GM23338 (cell line): ENCODE results near the gene TTC21B. TPM values are rescaled to one million over a fixed set of nuclear protein-coding genes. Genes with fewer than 3 reads are reported as not detected.

Experiments used
- ATAC-seq: fragments of 200-7000 bp; cut with Tn5 transposase; 3 replicates; pipeline ENCODE4 v1.9.1; 2020
- DNase-seq: peaks from one replicate; pipeline ENCODE4 v3.0.0-alpha.2; 2015; ENCODE audit warnings: low spot score
- H2AFZ ChIP-seq: fragments of 200-600 bp; sonication (generic); 2 replicates; pipeline ENCODE4 v1.8.0; 2016; ENCODE audit warnings: antibody characterized with exemption, mild to moderate bottlenecking, moderate library complexity
- H3F3A ChIP-seq: fragments of 200-600 bp; sonication (generic); replicated peaks from 2 replicates; pipeline ENCODE4 v1.8.0; 2017; ENCODE audit warnings: antibody characterized with exemption, mixed run types, low read depth
- H3K27ac ChIP-seq: fragments of 200-600 bp; sonication (generic); 2 replicates; pipeline ENCODE4 v1.6.1; 2016; ENCODE audit warnings: low read depth
- H3K27me3 ChIP-seq: fragments of 200-600 bp; sonication (generic); 2 replicates; pipeline ENCODE4 v1.8.0; 2016; ENCODE audit warnings: mild to moderate bottlenecking, mixed run types, moderate library complexity; ENCODE audit not compliant: insufficient read depth
- H3K36me3 ChIP-seq: fragments of 200-600 bp; sonication (generic); 2 replicates; pipeline ENCODE4 v1.8.0; 2016; ENCODE audit warnings: mild to moderate bottlenecking; ENCODE audit not compliant: insufficient read depth
- H3K4me1 ChIP-seq: fragments of 200-600 bp; sonication (generic); 2 replicates; pipeline ENCODE4 v1.8.0; 2016; ENCODE audit warnings: mild to moderate bottlenecking, moderate library complexity; ENCODE audit not compliant: insufficient read depth
- H3K4me2 ChIP-seq: fragments of 200-600 bp; sonication (generic); 2 replicates; pipeline ENCODE4 v1.7.1; 2017; ENCODE audit warnings: mixed run types
- H3K4me3 ChIP-seq: fragments of 200-600 bp; sonication (generic); 2 replicates; pipeline ENCODE4 v1.6.1; 2016; ENCODE audit warnings: mixed run types
- H3K79me2 ChIP-seq: fragments of 200-600 bp; sonication (generic); replicated peaks from 2 replicates; pipeline ENCODE4 v1.8.0; 2017; ENCODE audit warnings: mild to moderate bottlenecking; ENCODE audit not compliant: insufficient read depth
- H3K9me2 ChIP-seq: fragments of 200-600 bp; sonication (generic); 2 replicates; pipeline ENCODE4 v1.8.0; 2017; ENCODE audit not compliant: insufficient read depth
- H4K20me1 ChIP-seq: fragments of 200-600 bp; sonication (generic); replicated peaks from 2 replicates; pipeline ENCODE4 v1.8.0; 2017; ENCODE audit warnings: mild to moderate bottlenecking; ENCODE audit not compliant: insufficient read depth
- H3K27ac Mint-ChIP-seq: 2 replicates; pipeline ENCODE4 v1.8.0; 2020; ENCODE audit warnings: inconsistent platforms, mild to moderate bottlenecking, moderate library complexity, mixed read lengths
- H3K27me3 Mint-ChIP-seq: 3 replicates; pipeline ENCODE4 v1.8.0; 2022; ENCODE audit warnings: low read depth, mild to moderate bottlenecking, moderate library complexity, mixed read lengths, inconsistent platforms; ENCODE audit not compliant: insufficient read depth, poor library complexity
- H3K36me3 Mint-ChIP-seq: 3 replicates; pipeline ENCODE4 v1.8.0; 2021; ENCODE audit warnings: low read depth, mild to moderate bottlenecking, inconsistent platforms, moderate library complexity, mixed read lengths
- H3K4me1 Mint-ChIP-seq: 3 replicates; pipeline ENCODE4 v1.8.0; 2020; ENCODE audit warnings: mild to moderate bottlenecking, inconsistent platforms, mixed read lengths
- H3K4me3 Mint-ChIP-seq: 3 replicates; pipeline ENCODE4 v1.8.0; 2021; ENCODE audit warnings: moderate library complexity, mild to moderate bottlenecking, inconsistent platforms, mixed read lengths
- H3K9me3 Mint-ChIP-seq: 3 replicates; pipeline ENCODE4 v1.8.0; 2020; ENCODE audit warnings: moderate library complexity, mild to moderate bottlenecking, inconsistent platforms, mixed read lengths
- EZH2 ChIP-seq: fragments of 200-600 bp; sonication (generic); IDR thresholded peaks from one replicate; pipeline ENCODE4 v1.8.0; 2017; ENCODE audit warnings: antibody characterized with exemption, mild to moderate bottlenecking, low read depth; ENCODE audit not compliant: unreplicated experiment
- EZH2phosphoT487 ChIP-seq: fragments of 200-600 bp; sonication (generic); IDR thresholded peaks from one replicate; pipeline ENCODE4 v1.8.1; 2018; ENCODE audit warnings: antibody characterized with exemption; ENCODE audit not compliant: unreplicated experiment
- JUNB ChIP-seq: IDR thresholded peaks from one replicate; pipeline ENCODE4 v1.6.1; 2016; ENCODE audit warnings: antibody characterized with exemption; ENCODE audit not compliant: unreplicated experiment
- POLR2AphosphoS5 ChIP-seq: IDR thresholded peaks from 2 replicates; pipeline ENCODE4 v1.6.1; 2016; ENCODE audit warnings: antibody characterized with exemption, low read depth
- STAT1 ChIP-seq: IDR thresholded peaks from one replicate; pipeline ENCODE4 v1.6.1; 2016; ENCODE audit warnings: antibody characterized with exemption; ENCODE audit not compliant: unreplicated experiment
- ZNF114 ChIP-seq: fragments of 250-450 bp; sonication (Bioruptor Pico); IDR thresholded peaks from 2 replicates; pipeline ENCODE4 v1.5.0; 2020; ENCODE audit warnings: mild to moderate bottlenecking, moderate library complexity
- polyA plus RNA-seq: library from polyadenylated mRNA; unstranded; fragments of >200 nt; fragmentation: Nextera tagmentation; extraction: Ambion mirVana; gene quantifications from 2 replicates; pipeline ENCODE4 v1.2.1, GENCODE V29; 2016
- total RNA-seq: library from RNA; depleted of rRNA; stranded (reverse); fragments of >200 nt; shearing (Covaris generic); gene quantifications from 2 replicates; pipeline ENCODE4 v1.2.3, GENCODE V29; 2014
- TF ChIP-seq, protein P1 (sequence below): IDR thresholded peaks from one replicate; pipeline ENCODE4 v1.6.1; 2018; ENCODE audit warnings: antibody characterized with exemption; ENCODE audit not compliant: unreplicated experiment
- TF ChIP-seq, protein P2 (sequence below): IDR thresholded peaks from 2 replicates; pipeline ENCODE4 v1.6.1; 2016; ENCODE audit warnings: antibody characterized with exemption
- TF ChIP-seq, protein P3 (sequence below), 2 experiments: fragments of 200-600 bp in 1 of 2; sonication (generic) in 1 of 2; conservative IDR thresholded peaks; 2 replicates each; pipeline versions ENCODE4 v1.5.1 to v1.6.1; 2016 to 2017; ENCODE audit warnings: antibody characterized with exemption in 2 of 2, low read depth in 2 of 2, mild to moderate bottlenecking in 2 of 2, moderate library complexity in 1 of 2

The TTC21B gene
- total and polyA plus RNA-seq, 2 experiments from 2014 or later = 10.1 to 32.8 TPM

DNA sequence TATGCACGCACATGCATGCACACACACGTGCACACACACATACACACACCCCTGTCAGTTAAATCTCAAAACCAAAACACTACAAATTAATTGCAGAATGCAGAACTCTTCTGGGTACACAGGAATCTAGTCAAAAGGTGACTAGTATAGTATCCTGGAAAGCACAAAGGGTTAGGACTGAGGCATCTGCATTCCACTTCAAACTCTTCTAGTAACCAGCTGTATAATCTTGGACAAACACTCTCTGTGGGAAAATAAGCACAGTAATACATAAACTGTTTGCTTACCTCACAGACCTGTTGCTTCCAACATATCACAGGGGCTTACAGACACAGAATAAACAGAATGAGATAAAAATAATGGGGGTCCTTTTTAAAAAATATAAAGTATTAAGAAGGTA lies 49.1 kb downstream of the TTC21B start:
- Mint-ChIP-seq H3K27me3 (no peaks in the 10 kb centered on the region), H3K36me3 (no peaks in the 10 kb centered on the region; the same call in 2 of the 3 replicates), H3K27ac (no peak overlapping the region), H3K4me1 (no peaks in the 10 kb centered on the region), H3K9me3 (no peaks in the 10 kb centered on the region), H3K4me3 (no peak overlapping the region)
- Histone ChIP-seq H3K27ac (no peak overlapping the region), H3K36me3 (peaks cover 13% of the 10 kb centered on the region), H3K9me2 (no peaks in the 10 kb centered on the region), H3K4me3 (no peak overlapping the region), H3F3A (no peaks in the 10 kb centered on the region), H4K20me1 (no peaks in the 10 kb centered on the region), H3K4me2 (no peak overlapping the region), H2AFZ (no peak overlapping the region), H3K79me2 (no peaks in the 10 kb centered on the region), H3K27me3 (no peaks in the 10 kb centered on the region), H3K4me1 (no peaks in the 10 kb centered on the region)
- ATAC-seq = no peak
- no peak for TF ChIP-seq POLR2AphosphoS5
- TF ChIP-seq, protein P1, sequence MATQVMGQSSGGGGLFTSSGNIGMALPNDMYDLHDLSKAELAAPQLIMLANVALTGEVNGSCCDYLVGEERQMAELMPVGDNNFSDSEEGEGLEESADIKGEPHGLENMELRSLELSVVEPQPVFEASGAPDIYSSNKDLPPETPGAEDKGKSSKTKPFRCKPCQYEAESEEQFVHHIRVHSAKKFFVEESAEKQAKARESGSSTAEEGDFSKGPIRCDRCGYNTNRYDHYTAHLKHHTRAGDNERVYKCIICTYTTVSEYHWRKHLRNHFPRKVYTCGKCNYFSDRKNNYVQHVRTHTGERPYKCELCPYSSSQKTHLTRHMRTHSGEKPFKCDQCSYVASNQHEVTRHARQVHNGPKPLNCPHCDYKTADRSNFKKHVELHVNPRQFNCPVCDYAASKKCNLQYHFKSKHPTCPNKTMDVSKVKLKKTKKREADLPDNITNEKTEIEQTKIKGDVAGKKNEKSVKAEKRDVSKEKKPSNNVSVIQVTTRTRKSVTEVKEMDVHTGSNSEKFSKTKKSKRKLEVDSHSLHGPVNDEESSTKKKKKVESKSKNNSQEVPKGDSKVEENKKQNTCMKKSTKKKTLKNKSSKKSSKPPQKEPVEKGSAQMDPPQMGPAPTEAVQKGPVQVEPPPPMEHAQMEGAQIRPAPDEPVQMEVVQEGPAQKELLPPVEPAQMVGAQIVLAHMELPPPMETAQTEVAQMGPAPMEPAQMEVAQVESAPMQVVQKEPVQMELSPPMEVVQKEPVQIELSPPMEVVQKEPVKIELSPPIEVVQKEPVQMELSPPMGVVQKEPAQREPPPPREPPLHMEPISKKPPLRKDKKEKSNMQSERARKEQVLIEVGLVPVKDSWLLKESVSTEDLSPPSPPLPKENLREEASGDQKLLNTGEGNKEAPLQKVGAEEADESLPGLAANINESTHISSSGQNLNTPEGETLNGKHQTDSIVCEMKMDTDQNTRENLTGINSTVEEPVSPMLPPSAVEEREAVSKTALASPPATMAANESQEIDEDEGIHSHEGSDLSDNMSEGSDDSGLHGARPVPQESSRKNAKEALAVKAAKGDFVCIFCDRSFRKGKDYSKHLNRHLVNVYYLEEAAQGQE = no peak
- no peak for DNase-seq

DNA sequence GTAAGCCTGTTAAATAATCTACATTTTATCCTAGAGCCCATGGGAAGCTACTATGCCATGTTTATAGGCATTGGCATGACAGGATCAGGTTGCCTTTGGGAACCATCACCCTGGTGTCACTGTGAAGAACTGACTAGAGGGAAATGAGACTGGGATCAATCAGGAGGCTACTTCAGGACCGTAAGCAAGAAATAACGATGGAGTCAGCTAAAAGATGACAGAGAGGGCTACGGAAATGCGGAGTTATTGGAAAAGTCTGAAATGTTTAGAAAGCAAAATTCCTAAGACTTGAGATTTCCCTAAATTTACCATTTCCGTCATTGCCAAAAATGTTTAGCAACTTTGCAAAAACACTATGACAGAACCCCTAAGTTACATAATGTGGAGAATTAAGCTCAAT lies 50.2 kb downstream of the TTC21B start:
- Histone ChIP-seq H3K4me3 (no peak overlapping the region), H2AFZ (no peak overlapping the region), H3K79me2 (no peaks in the 10 kb centered on the region), H3K4me1 (no peaks in the 10 kb centered on the region), H3K36me3 (peaks cover 13% of the 10 kb centered on the region), H3F3A (no peaks in the 10 kb centered on the region), H3K27ac (no peak overlapping the region), H3K4me2 (no peak overlapping the region), H3K9me2 (no peaks in the 10 kb centered on the region), H3K27me3 (no peaks in the 10 kb centered on the region), H4K20me1 (no peaks in the 10 kb centered on the region)
- no peaks in the 10 kb centered on the region for H3K27me3 Mint-ChIP-seq
- H3K4me3 Mint-ChIP-seq = no peak overlapping the region
- H3K9me3 Mint-ChIP-seq = no peaks in the 10 kb centered on the region
- H3K36me3 Mint-ChIP-seq = peaks cover 4% of the 10 kb centered on the region; the same call in 2 of the 3 replicates
- ATAC-seq (no peak), DNase-seq (no peak)
- TF ChIP-seq, protein P2, sequence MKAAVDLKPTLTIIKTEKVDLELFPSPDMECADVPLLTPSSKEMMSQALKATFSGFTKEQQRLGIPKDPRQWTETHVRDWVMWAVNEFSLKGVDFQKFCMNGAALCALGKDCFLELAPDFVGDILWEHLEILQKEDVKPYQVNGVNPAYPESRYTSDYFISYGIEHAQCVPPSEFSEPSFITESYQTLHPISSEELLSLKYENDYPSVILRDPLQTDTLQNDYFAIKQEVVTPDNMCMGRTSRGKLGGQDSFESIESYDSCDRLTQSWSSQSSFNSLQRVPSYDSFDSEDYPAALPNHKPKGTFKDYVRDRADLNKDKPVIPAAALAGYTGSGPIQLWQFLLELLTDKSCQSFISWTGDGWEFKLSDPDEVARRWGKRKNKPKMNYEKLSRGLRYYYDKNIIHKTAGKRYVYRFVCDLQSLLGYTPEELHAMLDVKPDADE = no peak
- TF ChIP-seq ZNF114 (CRISPR knock-in tag) = no peak
- TF ChIP-seq JUNB = no peak
- TF ChIP-seq POLR2AphosphoS5 = no peak
- no peak for TF ChIP-seq EZH2phosphoT487
- no peak for TF ChIP-seq STAT1
- TF ChIP-seq EZH2 = no peak
- TF ChIP-seq, protein P1 = no peak
- TF ChIP-seq, protein P3, sequence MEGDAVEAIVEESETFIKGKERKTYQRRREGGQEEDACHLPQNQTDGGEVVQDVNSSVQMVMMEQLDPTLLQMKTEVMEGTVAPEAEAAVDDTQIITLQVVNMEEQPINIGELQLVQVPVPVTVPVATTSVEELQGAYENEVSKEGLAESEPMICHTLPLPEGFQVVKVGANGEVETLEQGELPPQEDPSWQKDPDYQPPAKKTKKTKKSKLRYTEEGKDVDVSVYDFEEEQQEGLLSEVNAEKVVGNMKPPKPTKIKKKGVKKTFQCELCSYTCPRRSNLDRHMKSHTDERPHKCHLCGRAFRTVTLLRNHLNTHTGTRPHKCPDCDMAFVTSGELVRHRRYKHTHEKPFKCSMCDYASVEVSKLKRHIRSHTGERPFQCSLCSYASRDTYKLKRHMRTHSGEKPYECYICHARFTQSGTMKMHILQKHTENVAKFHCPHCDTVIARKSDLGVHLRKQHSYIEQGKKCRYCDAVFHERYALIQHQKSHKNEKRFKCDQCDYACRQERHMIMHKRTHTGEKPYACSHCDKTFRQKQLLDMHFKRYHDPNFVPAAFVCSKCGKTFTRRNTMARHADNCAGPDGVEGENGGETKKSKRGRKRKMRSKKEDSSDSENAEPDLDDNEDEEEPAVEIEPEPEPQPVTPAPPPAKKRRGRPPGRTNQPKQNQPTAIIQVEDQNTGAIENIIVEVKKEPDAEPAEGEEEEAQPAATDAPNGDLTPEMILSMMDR (conservative IDR thresholded peaks at IDR 0.05; ENCODE audit: low read depth in 2 of 2) = no peak
- no peak overlapping the region for H3K27ac Mint-ChIP-seq
- H3K4me1 Mint-ChIP-seq = no peaks in the 10 kb centered on the region
